ENCODE measurements around the gene BCL2L1.

BCL2L1 gene

DNA sequence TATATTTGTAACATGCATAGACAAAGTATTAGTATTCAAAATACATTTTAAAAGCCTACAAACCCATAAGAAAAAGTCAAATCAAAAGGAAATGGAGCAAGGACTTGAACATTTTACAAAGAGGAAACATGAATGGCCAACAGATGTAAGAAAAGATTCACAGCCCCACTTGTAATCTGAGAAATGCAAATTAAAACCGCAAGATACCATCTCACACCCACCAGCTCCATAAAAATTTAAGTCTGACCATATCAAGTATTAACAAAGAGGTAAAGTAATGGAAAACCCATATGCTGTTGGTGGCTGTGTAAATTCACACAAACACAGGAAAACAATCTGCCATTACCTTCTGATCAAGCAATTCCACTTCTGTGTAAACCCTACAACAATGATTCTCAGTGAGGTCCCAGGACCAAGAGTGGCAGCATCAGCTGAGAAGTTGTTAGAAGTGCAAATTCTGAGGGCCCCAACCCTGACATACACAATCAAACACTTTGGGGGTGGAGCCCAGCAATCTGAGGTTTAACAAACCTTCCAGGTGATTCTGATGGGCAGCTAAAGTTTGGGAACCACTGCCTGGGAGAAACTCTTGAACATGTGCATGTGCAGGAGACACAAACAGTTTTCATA, 30.9 kb downstream of the BCL2L1 start:
- peak; percentile 45 for DNase-seq

DNA sequence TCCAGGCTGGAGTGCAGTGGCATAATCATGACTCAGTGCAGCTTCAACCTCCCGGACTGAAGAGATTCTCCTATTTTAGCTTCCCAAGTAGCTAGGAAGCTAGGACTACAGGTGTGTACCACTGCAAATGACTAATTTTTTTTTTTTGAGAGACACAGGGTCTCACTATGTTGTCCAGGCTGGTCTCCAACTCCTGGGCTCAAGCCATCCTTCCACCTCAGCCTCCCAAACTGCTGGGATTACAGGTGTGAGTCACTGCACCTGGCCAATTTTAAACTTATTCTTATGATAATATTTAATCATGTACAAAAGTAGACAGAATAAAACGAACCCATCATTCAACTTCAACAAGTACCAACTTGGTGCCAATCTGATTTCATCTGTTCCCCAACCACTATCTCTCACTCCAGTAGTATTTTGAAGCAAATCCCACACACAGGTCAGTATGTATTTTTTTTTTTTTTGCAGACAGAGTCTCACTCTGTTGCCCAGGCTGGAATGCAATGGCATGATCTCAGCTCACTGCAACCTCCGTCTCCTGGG, 32.5 kb downstream of the BCL2L1 start:
- DNase-seq: no peak

DNA sequence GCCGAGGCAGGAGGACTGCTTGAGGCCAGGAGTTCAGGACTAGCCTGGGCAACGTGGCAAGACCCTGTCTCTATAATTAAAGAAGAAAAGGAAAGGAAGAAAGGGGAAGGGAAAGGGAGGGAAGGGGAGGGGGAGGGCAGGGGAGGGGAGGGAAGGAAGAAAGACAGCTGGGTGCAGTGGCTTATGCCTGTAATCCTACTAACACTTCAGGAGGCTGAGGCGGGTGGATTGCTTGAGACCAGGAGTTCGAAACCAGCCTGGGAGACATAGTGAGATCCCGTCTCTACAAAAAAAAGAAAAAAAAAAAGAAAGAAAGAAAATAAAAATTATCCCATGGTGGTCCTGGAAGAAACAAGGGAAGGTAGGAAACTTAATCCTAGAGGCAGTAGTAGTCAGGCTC, 33.5 kb downstream of the BCL2L1 start:
- DNase-seq: no peak

DNA sequence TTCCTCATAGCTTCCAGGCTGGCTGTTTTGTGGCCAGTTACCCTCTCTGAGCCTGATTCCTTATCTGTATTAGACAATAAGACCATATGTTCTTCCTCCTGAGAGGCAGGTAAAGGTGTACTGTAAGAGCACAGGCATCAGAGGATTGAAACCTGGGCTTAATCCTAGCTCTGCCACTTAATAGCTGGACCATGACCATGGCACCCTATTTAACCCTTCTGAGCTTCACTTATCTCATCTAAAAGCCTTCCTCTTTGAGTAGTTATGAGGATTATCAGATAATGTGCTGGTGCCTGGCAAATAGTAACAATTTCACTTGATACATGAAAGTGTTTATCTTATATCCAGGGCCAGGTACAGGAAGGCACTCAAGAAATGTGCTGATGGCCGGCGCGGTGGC, 34.9 kb downstream of the BCL2L1 start:
- no peak for DNase-seq

DNA sequence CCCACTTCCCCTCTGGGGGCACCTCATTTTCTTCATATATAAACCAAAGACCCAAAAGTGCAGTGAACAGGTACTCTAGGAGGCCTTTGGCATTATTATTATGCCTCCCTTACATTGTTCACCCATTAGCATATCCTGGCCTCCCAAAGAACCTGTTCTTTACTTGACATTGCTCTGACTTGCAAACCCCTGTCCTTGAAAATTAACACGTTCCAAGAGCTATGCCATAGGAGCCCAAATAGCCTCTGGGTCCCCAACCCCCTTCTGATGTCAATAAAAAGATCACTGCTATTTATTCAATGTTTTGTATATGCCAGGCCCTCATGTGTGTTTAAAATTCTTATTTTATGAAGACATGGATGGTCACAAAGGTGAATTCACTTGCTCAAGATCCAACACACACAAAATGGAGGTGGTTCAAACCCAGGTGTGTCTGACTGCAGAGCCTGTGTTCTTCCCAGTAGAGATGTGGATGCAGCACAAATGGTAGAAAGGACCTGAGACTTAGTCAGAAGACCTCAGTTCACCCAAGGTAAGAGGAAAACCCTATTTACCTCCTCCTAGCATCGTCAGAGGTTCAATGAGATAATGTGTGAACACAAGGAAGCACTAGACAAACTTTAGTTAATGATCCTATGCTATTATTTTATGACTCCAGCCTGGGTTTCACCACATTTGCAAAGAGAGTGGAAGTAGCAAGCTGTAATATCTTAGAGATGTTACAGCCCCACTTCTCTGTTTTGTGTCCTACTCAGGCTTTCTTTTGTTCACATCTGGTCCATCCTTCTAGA, 36.6 kb downstream of the BCL2L1 start:
- DNase-seq: no peak

DNA sequence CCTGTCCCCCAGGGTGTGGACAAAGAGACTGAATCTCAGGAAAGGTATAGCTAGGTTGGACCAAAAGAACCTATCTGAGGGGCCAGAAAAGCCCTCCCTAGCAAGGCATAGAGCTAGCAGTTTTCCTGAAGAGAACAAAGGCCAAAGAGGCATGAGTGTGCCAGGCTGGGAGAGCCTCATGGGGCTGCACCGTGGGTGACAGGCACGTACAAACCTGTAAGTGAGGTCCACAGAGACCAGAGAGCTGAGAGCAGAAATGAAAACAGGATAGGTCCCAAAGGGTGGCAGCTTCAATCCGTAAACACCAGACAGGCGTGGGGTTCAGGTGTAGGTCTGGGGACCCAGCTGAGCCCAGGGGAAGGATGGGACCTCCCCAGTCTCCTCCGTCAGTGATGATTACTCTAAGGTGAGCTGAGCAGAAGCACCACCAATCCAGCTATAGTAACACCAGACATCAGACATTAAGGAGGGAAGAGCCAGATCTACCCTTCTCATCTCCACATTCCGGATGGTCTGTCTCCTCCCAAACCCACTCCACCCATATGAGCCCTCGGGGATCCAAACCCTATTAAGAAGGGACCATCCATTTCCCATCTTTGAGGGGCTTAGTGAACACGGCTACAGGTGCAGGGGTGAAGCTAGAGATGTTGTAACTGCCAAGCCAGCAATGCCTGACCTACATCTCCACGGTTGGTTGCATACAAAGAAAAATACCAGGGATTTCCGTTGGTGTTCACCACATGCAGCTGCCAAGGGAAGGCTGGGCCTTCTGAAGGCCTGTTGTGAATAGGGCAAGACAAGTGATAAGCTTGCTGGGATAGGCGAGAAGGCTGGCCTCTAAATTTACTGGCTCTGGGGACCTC, 38.3 kb downstream of the BCL2L1 start:
- DNase-seq: peak; percentile 91

DNA sequence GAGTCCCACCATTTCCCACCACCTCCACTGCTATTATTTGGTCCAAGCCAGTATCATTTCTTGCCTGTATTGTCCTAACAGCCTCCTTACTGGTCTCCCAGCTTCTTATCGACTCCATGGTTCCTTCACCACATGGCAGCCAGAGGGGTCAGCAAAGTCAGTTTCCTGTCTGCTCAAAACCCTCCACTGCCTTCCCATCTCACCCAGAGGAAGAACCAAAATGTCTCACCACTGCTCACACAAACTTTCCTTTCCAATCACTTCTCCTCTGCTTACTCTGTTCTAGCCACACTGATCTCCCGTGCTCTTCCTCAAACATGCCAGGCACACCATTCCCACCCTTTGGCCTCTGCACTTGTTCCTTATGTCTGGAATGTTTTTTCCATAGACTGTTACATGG, 39.7 kb downstream of the BCL2L1 start:
- no peak for DNase-seq

DNA sequence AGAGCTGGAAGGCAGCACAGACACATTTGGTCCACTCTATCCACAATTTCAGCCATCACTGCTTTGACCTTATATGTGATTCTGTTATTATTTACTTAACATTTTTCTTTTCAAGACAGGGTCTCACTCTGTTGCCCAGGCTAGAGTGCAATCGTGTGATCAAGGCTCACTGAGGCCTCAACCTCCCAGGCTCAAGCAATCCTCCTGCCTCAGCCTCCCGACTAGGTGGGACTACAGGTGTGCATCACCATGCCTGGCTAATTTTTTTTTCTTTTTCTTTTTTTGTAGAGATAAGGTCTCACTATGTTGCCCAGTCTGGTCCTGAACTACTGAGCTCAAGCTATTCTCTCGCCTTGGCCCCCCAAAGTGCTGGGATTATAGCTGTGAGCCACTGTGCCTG, 40.3 kb downstream of the BCL2L1 start:
- no peak for DNase-seq

DNA sequence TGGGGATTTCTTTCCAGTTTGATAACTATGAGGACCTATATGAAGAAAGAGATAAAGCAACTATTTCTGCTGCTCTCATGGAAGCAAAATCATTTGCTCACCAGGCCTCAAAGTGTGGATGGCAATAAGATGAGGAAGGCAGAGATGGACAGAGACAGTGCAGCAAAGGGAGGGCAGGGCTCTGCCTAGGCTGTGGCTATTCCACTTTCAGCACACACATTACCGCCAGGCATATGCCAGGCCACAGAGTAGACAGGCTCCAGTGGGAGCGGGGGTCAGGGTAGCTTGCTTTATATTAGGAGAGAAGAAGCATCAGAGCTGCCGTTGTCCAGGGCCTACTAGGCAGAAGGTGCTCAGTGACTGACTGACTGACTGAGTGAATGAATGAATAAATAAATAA, 40.9 kb downstream of the BCL2L1 start:
- no peak for DNase-seq

DNA sequence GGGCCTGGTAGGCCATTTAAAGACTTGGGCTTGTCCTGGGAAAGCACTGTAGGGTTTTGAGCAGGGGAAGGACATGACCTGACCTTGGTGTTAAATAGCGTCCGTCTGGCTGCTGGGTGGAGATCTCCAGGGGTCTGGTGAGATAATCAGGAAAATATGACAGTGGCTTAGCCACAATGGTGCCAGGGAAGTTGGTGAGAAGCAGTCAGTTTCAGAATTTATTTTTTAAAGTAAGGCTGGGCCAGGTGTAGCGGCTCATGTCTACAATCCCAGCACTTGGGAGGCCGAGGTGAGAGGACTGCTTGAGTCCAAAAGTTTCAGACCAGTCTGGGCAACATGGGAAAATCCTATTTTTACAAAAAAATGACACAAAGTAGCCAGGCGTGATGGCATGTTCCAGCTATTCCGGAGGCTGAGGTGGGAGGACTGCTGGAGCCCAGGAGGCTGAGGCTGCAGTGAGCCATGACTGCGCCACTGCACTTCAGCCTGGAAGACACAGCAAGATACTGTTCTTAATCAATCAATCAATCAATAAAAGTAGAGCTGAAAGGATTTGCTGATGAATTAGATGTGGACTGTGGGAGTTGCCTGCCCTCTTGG, 41.4 kb downstream of the BCL2L1 start:
- DNase-seq: no peak

DNA sequence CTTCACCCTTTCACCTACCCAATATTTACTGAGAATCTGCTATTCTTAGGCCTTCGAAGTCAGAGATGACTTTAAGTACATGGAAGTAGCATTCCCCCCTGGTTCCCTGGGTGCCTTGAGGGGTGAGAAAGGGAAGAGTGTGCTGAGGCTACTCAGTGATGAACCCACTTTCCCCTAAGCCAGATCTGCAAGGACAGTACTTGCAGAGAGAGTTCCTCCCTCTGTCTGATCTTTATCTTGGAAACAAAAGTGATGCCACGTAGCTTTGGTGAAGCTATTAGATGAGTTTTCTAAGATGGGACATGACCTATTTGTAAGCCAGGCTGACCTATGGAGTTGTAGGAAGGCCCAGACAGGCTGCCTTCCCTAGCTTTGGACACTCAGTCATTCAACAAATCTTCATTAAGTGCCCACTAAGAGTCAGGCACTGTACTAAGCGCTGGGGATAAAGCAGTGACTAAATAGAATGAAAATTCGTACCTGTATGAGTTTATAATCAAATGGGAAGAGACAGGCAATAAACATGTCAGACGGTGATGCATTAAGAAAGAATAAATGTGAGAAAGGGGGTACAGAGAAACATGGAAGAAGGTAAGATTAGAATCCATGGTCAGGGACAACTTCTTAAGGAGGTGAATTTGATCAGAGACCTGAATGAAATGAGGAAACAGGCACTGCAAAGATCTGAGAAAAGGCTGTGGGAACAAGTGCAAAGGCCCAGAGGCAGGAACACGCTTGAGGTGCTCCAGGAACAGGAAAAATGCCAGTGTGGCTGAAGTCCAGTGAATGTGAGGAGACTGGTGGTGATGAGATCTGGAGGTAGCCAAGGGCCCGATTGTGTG, 42.2 kb downstream of the BCL2L1 start:
- no peak for DNase-seq

DNA sequence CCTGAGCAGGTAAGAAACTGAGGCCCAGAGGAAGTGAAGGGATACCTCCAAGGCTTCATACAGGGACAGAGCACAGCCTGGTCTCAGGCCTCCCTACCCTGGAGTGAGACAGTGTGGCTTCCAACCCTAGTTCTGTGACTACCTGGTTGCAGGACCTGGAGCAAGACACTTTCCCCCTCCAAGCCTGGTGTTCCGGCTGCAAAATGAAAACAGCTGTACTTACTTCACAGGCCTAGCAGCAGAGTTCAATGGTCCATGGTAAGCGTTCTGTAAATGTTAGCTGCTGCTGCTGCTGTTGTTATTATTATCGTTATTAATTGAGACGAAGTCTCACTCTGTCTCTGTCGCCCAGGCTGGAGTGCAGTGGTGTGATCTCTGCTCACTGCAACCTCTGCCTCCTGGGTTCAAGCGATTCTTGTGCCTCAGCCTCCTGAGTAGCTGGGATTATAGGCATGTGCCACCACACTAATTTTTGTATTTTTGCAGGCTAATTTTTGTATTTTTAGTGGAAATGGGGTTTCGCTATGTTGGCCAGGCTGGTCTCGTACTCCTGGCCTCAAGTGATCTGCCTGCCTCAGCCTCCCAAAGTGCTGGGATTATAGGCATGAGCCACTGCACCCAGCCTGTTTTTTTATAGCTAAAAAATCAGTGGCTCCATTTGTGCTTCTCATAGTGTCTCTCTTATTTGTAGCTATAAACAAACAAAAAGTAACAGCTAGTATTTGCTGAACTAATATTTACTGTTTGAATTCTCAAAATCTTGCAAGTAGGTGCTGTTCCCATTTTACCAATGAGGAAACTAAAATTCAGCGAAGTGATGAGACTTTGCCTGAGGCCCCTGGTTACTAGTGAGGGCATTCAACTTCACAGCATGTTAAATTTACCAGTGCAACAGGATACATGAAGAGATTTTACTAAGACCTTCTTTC, 43.0 kb downstream of the BCL2L1 start:
- DNase-seq: no peak

DNA sequence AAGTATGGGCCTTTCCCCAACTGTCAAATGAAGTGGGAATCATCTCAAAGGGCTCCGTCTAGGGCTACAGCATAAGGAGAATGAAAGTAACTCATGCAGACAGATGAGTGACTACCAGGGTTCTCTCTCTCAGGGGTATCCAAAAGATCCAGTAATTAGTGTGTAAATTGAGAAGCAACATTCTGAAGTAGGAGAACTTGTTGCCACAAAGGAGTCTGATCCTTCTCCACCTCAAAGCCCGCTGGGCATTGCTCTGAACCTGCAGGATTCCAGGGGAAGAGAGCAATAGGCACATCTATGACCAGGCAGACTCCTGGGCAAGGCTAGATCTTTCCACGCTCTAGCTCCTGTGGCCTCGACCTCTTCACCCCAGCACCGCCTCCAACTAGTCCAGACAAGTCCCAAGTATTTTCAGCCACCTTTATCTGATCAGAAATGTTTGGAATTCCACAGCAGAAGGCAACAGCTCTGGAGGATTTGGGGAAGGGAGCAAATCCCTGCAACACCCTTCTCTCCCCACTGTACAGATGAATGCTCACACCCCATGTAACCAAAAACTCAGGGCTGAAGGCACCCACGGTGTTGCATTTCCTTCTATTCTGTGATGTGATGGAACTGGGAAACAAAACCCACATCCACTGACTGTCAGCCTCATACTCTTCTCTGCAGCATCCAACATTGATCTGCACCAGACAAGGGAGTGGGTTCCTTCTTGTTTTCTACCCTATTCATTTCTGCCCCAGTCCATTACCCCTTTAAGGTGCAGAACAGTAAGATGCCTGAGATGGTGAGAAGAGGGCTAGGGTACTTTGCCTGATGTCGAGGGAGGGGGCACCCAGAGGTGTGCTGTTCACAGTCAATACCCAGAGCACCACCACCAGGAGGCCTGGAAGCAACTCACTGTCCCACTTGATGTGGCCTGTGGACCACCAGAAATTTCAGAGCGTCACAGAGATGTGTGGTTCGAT, 44.0 kb downstream of the BCL2L1 start:
- no peak for DNase-seq

DNA sequence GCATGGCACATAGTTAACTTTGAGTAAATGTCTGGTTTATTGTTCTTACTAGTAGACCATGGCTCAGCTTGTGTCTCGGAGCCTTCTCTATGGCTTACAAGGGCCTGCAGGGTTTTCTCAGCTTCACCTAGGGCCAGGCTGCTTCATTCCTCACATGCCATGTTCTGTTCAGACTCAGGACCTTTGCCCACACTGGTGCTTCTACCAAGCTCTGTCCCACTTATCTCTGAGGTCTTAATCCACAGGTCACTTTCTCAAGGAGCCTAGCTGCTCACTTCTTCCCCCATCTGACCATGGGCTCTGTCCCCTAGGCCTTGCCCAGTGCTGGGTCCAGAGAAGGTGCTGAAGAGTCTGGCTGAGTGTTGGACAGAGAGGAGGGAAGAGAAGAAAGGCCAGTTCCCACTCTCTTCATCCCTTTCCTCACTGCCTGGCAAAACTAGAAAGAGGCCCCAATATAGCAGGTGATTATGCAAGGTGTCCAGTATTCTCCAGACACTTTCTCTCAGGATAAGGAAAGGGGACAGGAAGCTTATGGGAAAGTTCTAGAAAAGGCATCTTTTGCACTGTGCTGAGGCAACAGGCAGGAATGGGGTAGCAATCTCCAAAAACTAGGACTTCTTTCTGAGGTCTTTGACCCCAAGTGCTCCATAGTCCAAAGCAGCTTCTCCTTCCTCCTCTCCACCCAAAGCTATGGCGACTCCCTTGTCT, 45.0 kb downstream of the BCL2L1 start:
- DNase-seq: no peak

DNA sequence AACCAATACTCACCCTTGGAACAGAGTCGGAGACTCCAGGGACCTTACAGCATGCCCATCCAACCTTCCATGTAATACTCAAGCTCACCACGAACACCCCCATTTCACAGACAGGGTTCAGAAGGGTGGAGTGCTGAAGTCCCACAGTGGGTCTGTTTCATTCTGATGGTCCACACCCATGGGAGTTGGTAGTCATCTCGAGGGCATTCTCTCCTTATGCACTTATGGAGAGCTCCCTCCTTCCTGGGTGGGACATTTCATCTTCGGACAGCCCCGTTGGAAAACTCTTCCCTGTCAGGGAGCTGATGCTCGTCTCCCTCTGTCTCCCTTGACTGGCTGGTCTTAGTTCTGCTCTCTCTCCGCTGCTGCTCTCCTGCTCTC, 46.1 kb downstream of the BCL2L1 start:
- no peak for DNase-seq

DNA sequence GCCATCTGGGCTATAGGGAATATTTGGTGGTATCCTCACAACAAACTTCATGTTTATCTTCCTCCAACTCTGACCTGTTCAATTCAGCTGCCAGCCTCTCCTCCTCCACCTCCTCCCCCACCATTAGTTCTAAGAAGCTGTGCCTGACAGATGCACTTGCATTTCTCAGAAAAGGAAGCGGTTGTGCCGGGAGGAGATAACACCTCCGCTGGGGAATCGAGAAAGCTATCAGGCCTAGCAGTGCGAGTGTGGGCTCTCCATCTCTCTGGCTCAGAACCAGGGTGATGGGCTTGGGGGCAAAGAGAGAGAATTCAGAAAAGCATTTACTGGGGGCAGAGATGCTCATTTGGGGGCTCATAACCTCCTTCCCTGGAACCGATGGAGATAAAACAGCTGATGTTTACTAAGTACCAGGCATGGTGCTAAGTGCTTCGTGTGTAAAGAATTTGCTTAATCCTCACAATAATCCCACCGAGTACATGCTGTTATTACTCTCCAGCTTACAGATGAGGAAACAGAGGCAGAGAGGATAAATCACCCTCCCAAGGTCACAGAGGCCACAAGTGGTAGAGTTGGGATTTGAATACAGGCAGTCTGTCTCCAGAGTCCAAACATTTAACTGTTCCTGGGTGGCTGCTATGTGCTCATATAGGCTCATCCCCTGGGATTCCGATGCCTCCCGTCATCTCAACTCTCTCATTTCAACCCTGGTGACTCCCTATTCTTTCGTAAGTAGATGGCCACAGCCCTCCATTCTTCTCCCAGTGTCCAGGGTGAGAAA, 46.6 kb downstream of the BCL2L1 start:
- peak; percentile 91 for DNase-seq

DNA sequence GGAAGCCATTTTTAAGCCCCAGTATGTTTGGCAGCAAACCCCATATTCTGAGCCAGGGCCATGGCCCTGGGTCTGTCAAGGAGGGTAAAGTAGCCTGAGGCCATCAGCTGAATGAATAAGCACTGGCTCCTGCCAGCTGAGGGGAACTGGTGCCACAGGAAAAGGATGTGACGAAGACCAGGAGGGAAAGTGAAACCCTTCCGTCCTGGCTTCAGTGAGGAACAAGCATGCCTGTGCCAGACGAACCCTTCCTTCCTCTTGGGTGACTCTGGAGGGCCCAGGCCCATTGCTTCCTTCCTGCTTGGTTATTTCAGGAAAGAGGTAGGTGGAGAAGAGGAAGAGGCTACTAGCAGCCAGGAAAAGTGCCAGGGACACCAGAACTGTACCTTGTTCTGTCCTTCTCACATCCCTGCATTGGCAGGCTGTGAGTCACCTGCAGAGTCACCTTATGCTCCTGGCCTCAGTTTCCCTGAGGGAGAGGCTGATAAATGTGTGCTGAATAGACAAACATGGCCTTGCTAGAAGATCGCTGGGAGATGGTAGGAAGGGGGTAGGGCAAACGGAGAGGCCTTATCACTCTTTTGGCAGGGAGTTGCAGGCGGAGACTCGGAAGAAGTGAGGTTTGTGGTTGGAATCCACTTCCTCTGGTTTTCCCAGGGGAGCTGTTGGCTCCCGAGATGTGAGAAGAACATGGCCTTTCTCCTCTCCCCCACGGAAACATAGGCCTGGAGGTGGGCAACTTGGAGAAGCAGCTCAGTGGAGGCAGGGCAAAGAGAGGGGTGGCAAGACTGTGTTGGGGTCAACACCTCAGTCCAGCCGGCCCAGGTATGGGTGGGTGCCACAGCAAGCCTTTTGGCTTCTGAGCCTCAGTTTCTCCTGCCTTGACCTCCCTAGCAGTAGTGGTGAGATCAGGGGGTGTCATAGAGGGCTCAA, 47.5 kb downstream of the BCL2L1 start:
- peak; percentile 96 for DNase-seq
